Astrocyte (in vitro differentiated cells and primary cell): ENCODE data around the gene SLC38A8. TPM values are rescaled to one million over a fixed set of nuclear protein-coding genes. Genes with fewer than 3 reads are reported as not detected.

Experiments
- DNase-seq: peaks from one replicate; pipeline ENCODE4 v3.0.0-alpha.2; 2010; ENCODE audit warnings: low read depth
- FAIRE-seq: peaks from 2 replicates; lab custom pipeline; 2011; peaks lifted over from hg19 to GRCh38; lab: Jason Lieb, UNC
- H2AFZ ChIP-seq: 2 replicates; pipeline ENCODE4 v1.6.0; 2012; ENCODE audit warnings: low read depth, low read length, inconsistent platforms
- H3K27ac ChIP-seq: 2 replicates; pipeline ENCODE4 v1.5.1; 2011; ENCODE audit warnings: low read depth, low read length, inconsistent platforms
- H3K27me3 ChIP-seq: 2 replicates; pipeline ENCODE4 v1.6.0; 2011; ENCODE audit warnings: low read length, inconsistent platforms; ENCODE audit not compliant: insufficient read depth
- H3K36me3 ChIP-seq: 2 replicates; pipeline ENCODE4 v1.5.1; 2011; ENCODE audit warnings: low read length, inconsistent platforms; ENCODE audit not compliant: insufficient read depth
- H3K4me1 ChIP-seq: 2 replicates; pipeline ENCODE4 v1.5.1; 2011; ENCODE audit warnings: low read length, inconsistent platforms; ENCODE audit not compliant: insufficient read depth
- H3K4me2 ChIP-seq: 2 replicates; pipeline ENCODE4 v1.6.0; 2012; ENCODE audit warnings: low read length, inconsistent platforms
- H3K4me3 ChIP-seq: 2 replicates; pipeline ENCODE4 v1.5.1; 2011; ENCODE audit warnings: low read depth, mild to moderate bottlenecking, low read length, inconsistent platforms; ENCODE audit not compliant: insufficient read depth
- H3K79me2 ChIP-seq: 2 replicates; pipeline ENCODE4 v1.6.0; 2012; ENCODE audit warnings: mild to moderate bottlenecking, low read length, inconsistent platforms; ENCODE audit not compliant: insufficient read depth
- H3K9ac ChIP-seq: 2 replicates; pipeline ENCODE4 v1.6.0; 2012; ENCODE audit warnings: mild to moderate bottlenecking, low read length, inconsistent platforms
- H3K9me3 ChIP-seq: 2 replicates; pipeline ENCODE4 v1.5.1; 2012; ENCODE audit warnings: low read depth, mild to moderate bottlenecking, low read length, inconsistent platforms; ENCODE audit not compliant: insufficient read depth
- H4K20me1 ChIP-seq: 2 replicates; pipeline ENCODE4 v1.6.0; 2012; ENCODE audit warnings: low read length, inconsistent platforms; ENCODE audit not compliant: insufficient read depth
- H3K27ac Mint-ChIP-seq: one replicate; pipeline ENCODE4 v1.8.0; 2021; ENCODE audit warnings: mild to moderate bottlenecking, mixed read lengths; ENCODE audit not compliant: unreplicated experiment
- H3K27me3 Mint-ChIP-seq: one replicate; pipeline ENCODE4 v1.8.0; 2021; ENCODE audit warnings: low read depth, mixed read lengths; ENCODE audit not compliant: unreplicated experiment
- H3K36me3 Mint-ChIP-seq: one replicate; pipeline ENCODE4 v1.8.0; 2021; ENCODE audit warnings: low read depth, mixed read lengths; ENCODE audit not compliant: unreplicated experiment
- H3K4me1 Mint-ChIP-seq: one replicate; pipeline ENCODE4 v1.8.0; 2021; ENCODE audit warnings: low read depth, mixed read lengths; ENCODE audit not compliant: unreplicated experiment
- H3K4me3 Mint-ChIP-seq: one replicate; pipeline ENCODE4 v1.8.0; 2021; ENCODE audit warnings: mild to moderate bottlenecking, moderate library complexity, mixed read lengths; ENCODE audit not compliant: unreplicated experiment
- H3K9me3 Mint-ChIP-seq: one replicate; pipeline ENCODE4 v1.8.0; 2021; ENCODE audit warnings: mild to moderate bottlenecking, mixed read lengths; ENCODE audit not compliant: unreplicated experiment
- EZH2 ChIP-seq: IDR thresholded peaks from 2 replicates; pipeline ENCODE4 v1.6.1; 2012; ENCODE audit warnings: mild to moderate bottlenecking, low read length, inconsistent platforms; ENCODE audit not compliant: insufficient read depth
- total RNA-seq: library from RNA; stranded (reverse); gene quantifications from 2 replicates; pipeline ENCODE4 v1.2.1, GENCODE V29; 2021
- TF ChIP-seq, protein P1 (sequence below): IDR thresholded peaks from 2 replicates; pipeline ENCODE4 v1.5.1; 2011; ENCODE audit warnings: low read depth, mild to moderate bottlenecking, inconsistent platforms, low read length, moderate library complexity; ENCODE audit not compliant: insufficient read depth

SLC38A8 gene
- total RNA-seq, 1 donor from 2014 or later: not detected

DNA sequence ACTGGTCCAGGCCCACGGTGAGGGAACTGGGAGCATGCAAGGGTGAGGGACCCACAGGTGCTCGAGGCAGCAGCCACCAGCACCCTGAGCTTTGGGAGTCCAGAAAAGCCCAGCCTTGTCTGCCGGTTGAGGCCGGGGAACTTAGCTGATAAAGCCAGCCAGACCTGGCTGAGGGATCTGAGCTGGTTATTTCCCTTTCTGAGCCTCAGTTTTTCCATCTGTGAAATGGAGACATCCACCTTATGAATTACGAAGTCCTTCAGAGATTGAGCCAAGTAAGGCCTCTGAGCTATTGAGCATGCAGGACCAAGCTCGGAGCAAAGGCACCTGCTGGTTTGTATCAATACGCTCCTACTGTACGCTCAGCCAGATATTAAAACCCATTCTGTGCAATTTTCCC, 60.8 kb downstream of the SLC38A8 start:
- Histone ChIP-seq H3K36me3 (no peaks in the 10 kb centered on the region), H3K27ac (no peak overlapping the region), H3K4me2 (no peak overlapping the region), H3K4me1 (no peaks in the 10 kb centered on the region), H4K20me1 (no peaks in the 10 kb centered on the region), H3K9ac (no peak overlapping the region), H3K4me3 (no peak overlapping the region), H3K27me3 (peaks cover 5% of the 10 kb centered on the region), H3K9me3 (peaks cover 11% of the 10 kb centered on the region), H3K79me2 (no peaks in the 10 kb centered on the region), H2AFZ (no peak overlapping the region)
- Mint-ChIP-seq H3K9me3 (peaks cover 20% of the 10 kb centered on the region), H3K4me1 (no peaks in the 10 kb centered on the region), H3K36me3 (peaks cover 6% of the 10 kb centered on the region), H3K27me3 (peaks cover 12% of the 10 kb centered on the region), H3K27ac (no peak overlapping the region), H3K4me3 (no peak overlapping the region)
- TF ChIP-seq EZH2: no peak
- DNase-seq (no peak), FAIRE-seq (no peak)

- H3K4me2 ChIP-seq: no peak overlapping the region
- H3K4me1 ChIP-seq: no peaks in the 10 kb centered on the region
- H3K36me3 Mint-ChIP-seq: peaks cover 10% of the 10 kb centered on the region
- DNase-seq (no peak), FAIRE-seq (no peak)
- H3K4me3 ChIP-seq: no peak overlapping the region
- H3K36me3 ChIP-seq: no peaks in the 10 kb centered on the region
- H3K79me2 ChIP-seq: no peaks in the 10 kb centered on the region
- peaks cover 20% of the 10 kb centered on the region for H3K9me3 Mint-ChIP-seq
- H2AFZ ChIP-seq: no peak overlapping the region
- no peak overlapping the region for H3K27ac Mint-ChIP-seq
- H3K9me3 ChIP-seq: peaks cover 11% of the 10 kb centered on the region
- H3K27me3 ChIP-seq: peaks cover 2% of the 10 kb centered on the region
- H3K27ac ChIP-seq: no peak overlapping the region
- TF ChIP-seq, protein P1, sequence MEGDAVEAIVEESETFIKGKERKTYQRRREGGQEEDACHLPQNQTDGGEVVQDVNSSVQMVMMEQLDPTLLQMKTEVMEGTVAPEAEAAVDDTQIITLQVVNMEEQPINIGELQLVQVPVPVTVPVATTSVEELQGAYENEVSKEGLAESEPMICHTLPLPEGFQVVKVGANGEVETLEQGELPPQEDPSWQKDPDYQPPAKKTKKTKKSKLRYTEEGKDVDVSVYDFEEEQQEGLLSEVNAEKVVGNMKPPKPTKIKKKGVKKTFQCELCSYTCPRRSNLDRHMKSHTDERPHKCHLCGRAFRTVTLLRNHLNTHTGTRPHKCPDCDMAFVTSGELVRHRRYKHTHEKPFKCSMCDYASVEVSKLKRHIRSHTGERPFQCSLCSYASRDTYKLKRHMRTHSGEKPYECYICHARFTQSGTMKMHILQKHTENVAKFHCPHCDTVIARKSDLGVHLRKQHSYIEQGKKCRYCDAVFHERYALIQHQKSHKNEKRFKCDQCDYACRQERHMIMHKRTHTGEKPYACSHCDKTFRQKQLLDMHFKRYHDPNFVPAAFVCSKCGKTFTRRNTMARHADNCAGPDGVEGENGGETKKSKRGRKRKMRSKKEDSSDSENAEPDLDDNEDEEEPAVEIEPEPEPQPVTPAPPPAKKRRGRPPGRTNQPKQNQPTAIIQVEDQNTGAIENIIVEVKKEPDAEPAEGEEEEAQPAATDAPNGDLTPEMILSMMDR: no peak
- no peak for TF ChIP-seq EZH2
- H4K20me1 ChIP-seq: no peaks in the 10 kb centered on the region
- H3K4me3 Mint-ChIP-seq: no peak overlapping the region
- H3K4me1 Mint-ChIP-seq: no peaks in the 10 kb centered on the region
- peaks cover 18% of the 10 kb centered on the region for H3K27me3 Mint-ChIP-seq
- no peak overlapping the region for H3K9ac ChIP-seq
Observed at GRCh38 chr16:83980794-83981193, 61.8 kb downstream of the SLC38A8 start.

GRCh38 chr16:83979441-83979840, 63.2 kb downstream of the SLC38A8 start:
- DNase-seq (no peak), FAIRE-seq (no peak)
- H2AFZ ChIP-seq: no peak overlapping the region
- Mint-ChIP-seq H3K9me3 (peaks cover 20% of the 10 kb centered on the region), H3K4me1 (no peaks in the 10 kb centered on the region), H3K4me3 (no peak overlapping the region), H3K36me3 (peaks cover 10% of the 10 kb centered on the region), H3K27ac (no peak overlapping the region), H3K27me3 (peaks cover 23% of the 10 kb centered on the region)
- peaks cover 2% of the 10 kb centered on the region for H3K27me3 ChIP-seq
- no peak overlapping the region for H3K9ac ChIP-seq
- no peaks in the 10 kb centered on the region for H3K4me1 ChIP-seq
- no peaks in the 10 kb centered on the region for H3K79me2 ChIP-seq
- TF ChIP-seq EZH2: no peak
- TF ChIP-seq, protein P1: no peak
- no peak overlapping the region for H3K27ac ChIP-seq
- no peaks in the 10 kb centered on the region for H3K36me3 ChIP-seq
- peaks cover 11% of the 10 kb centered on the region for H3K9me3 ChIP-seq
- H3K4me2 ChIP-seq: no peak overlapping the region
- H4K20me1 ChIP-seq: no peaks in the 10 kb centered on the region
- H3K4me3 ChIP-seq: no peak overlapping the region
